Measurements from ENCODE around the gene RAP1B.

Gene RAP1B

GRCh38 chr12:68627673-68628319 lies 17.1 kb downstream of the RAP1B start:
- CTCF ChIA-PET: no interaction called here
- H3K27ac ChIP-seq: no peak overlapping the region
- POLR2A ChIA-PET (ENCODE audit: low non-redundant PET): no interaction called here
- TF ChIP-seq CTCF (conservative IDR thresholded peaks at IDR 0.05; ENCODE audit: low read depth): no peak
- no peak for DNase-seq (ENCODE audit: low spot score)

- CTCF ChIA-PET: no interaction called here
- POLR2A ChIA-PET (ENCODE audit: low non-redundant PET): no interaction called here
- H3K27ac ChIP-seq: no peak overlapping the region
- no peak for DNase-seq (ENCODE audit: low spot score)
- no peak for TF ChIP-seq CTCF (conservative IDR thresholded peaks at IDR 0.05; ENCODE audit: low read depth)
These were observed 18.0 kb downstream of the RAP1B start for GRCh38 chr12:68628698-68629097.

GRCh38 chr12:68630050-68630449 lies 19.4 kb downstream of the RAP1B start:
- TF ChIP-seq CTCF (conservative IDR thresholded peaks at IDR 0.05; ENCODE audit: low read depth): no peak

GRCh38 chr12:68630598-68630997 lies 19.9 kb downstream of the RAP1B start:
- no peak for DNase-seq (ENCODE audit: low spot score)
- no peak for TF ChIP-seq CTCF (conservative IDR thresholded peaks at IDR 0.05; ENCODE audit: low read depth)
- ChIA-PET POLR2A (ENCODE audit: low non-redundant PET) (no interaction called here), CTCF (no interaction called here)
- no peak overlapping the region for H3K27ac ChIP-seq

More at GRCh38 chr12:68630050-68630449, 19.4 kb downstream of the RAP1B start:
- no peak overlapping the region for H3K27ac ChIP-seq
- POLR2A ChIA-PET (ENCODE audit: low non-redundant PET): no interaction called here
- CTCF ChIA-PET: no interaction called here
- DNase-seq (ENCODE audit: low spot score): no peak

- no peak overlapping the region for H3K27ac ChIP-seq
- POLR2A ChIA-PET (ENCODE audit: low non-redundant PET): interaction anchor here (0.7 kb wide), 1 partner anchor 237 kb away, joined by 5 read pairs; no protein-coding TSS in a partner anchor
- CTCF ChIA-PET: no interaction called here
- DNase-seq (ENCODE audit: low spot score): no peak
- TF ChIP-seq CTCF (conservative IDR thresholded peaks at IDR 0.05; ENCODE audit: low read depth): no peak
These were observed 20.5 kb downstream of the RAP1B start for GRCh38 chr12:68631227-68631626.

GRCh38 chr12:68632486-68632885 lies 21.8 kb downstream of the RAP1B start:
- H3K27ac ChIP-seq: no peak overlapping the region
- no peak for DNase-seq (ENCODE audit: low spot score)
- POLR2A ChIA-PET (ENCODE audit: low non-redundant PET): no interaction called here
- no peak for TF ChIP-seq CTCF (conservative IDR thresholded peaks at IDR 0.05; ENCODE audit: low read depth)
- CTCF ChIA-PET: interaction anchor here (0.5 kb wide), 1 partner anchor 1336 kb away, joined by 3 read pairs; no protein-coding TSS in a partner anchor

Measured in RWPE1 (cell line).